Measurements from ENCODE around the gene TEF. TPM values are rescaled to one million over a fixed set of nuclear protein-coding genes. Genes with fewer than 3 reads are reported as not detected.

TEF gene
- total and polyA plus RNA-seq, 9 of the 15 experiments (the other 6 are each of a cell fraction or from before 2014, with no cell fraction given) = 0.04 to 3.1 (median 1.2) TPM

- ChIA-PET CTCF (ENCODE audit: low intra/inter-chr PET ratio) (no interaction called here), POLR2A (interaction anchor here (0.6 to 3.0 kb wide), 17 partner anchors 8 to 1983 kb away, joined by 3 to 36 read pairs (median 4); partner anchors contain the start of genes ACO2, PHF5A and TEF)
- H3K4me3 ChIP-seq = peak overlapping the region; percentile 92
- ATAC-seq (peak; percentile 61), FAIRE-seq (no peak), DNase-seq (ENCODE audit: extremely low read depth in 1 of 4, low spot score in 3 of 4) (peak; percentile 33 to 69 (median 38))
- H3K36me3 ChIP-seq (ENCODE audit: control insufficient read depth, insufficient read depth, low read length) = peaks cover 7% of the 10 kb centered on the region
- H3K79me2 ChIP-seq (ENCODE audit: control insufficient read depth, insufficient read depth, low read length) = peaks cover 53% of the 10 kb centered on the region
- peak overlapping the region; percentile 89 to 96 for H3K9ac ChIP-seq (ENCODE audit: insufficient read depth in 1 of 2, low read depth in 2 of 2, low read length in 2 of 2)
- peak overlapping the region; percentile 84 for H2AFZ ChIP-seq (ENCODE audit: low read depth, low read length)
- H3K9me3 ChIP-seq (replicated peaks; ENCODE audit: control insufficient read depth, insufficient read depth, low read depth, low read length) = no peaks in the 10 kb centered on the region
- WGBS (ENCODE audit: insufficient coverage, low coverage, missing lambda C conversion rate) = 0% methylated on average over 33 of the region's 63 CpGs
- H3K4me2 ChIP-seq (ENCODE audit: insufficient read depth, low read length) = peak overlapping the region; percentile 94
- H3K9me1 ChIP-seq (ENCODE audit: control insufficient read depth, insufficient read depth, low read length) = no peaks in the 10 kb centered on the region
- in situ Hi-C loops (cut with MboI) (no loop called here), intact Hi-C loops (cut with micrococcal nuclease) (loop anchor here (2.0 kb wide), 1 partner anchor 21 kb away; the partner anchor contains the start of genes ACO2 and PHF5A)
- no peaks in the 10 kb centered on the region for H3K27me3 ChIP-seq (ENCODE audit: control insufficient read depth in 2 of 2, insufficient read depth in 2 of 2, low read length in 2 of 2)
- H4K20me1 ChIP-seq (replicated peaks; ENCODE audit: control insufficient read depth, insufficient read depth, low read length) = peaks cover 6% of the 10 kb centered on the region
- no TSS peak for BruUV-seq (replicated peaks)
- H3K27ac ChIP-seq (ENCODE audit: extremely low read depth, low read depth, low read length) = peak overlapping the region; percentile 94
- peaks cover 6 to 26% of the 10 kb centered on the region in 2 experiments; a peak in 4 of 5 replicates for H3K4me1 ChIP-seq (replicated peaks in 1 of 2; ENCODE audit: control insufficient read depth in 2 of 2, insufficient read depth in 2 of 2, low read length in 2 of 2)
- TF ChIP-seq UBTF (IDR thresholded peaks at IDR 0.05; ENCODE audit: borderline replicate concordance in 1 of 2, low read depth in 2 of 2, low read length in 2 of 2) = 0 out of 4 replicates have a peak, but pooled peaks of 1 of the 2 experiments have one; percentile 48
- TF ChIP-seq KLF1 (tag; IDR thresholded peaks at IDR 0.05) = no peak
- peak; percentile 11 for TF ChIP-seq POLR2G (IDR thresholded peaks at IDR 0.05; ENCODE audit: low read depth, low read length)
- TF ChIP-seq HBP1 (CRISPR knock-in tag; IDR thresholded peaks at IDR 0.05) = no peak
- peak; percentile 61 for TF ChIP-seq ARHGAP35 (IDR thresholded peaks at IDR 0.05; ENCODE audit: partially characterized antibody)
- no peak for TF ChIP-seq TRIM24 (IDR thresholded peaks at IDR 0.05)
- TF ChIP-seq RBM34 (IDR thresholded peaks at IDR 0.05; ENCODE audit: borderline replicate concordance, insufficient read depth, low read length) = no peak
- TF ChIP-seq TAF1 (IDR thresholded peaks at IDR 0.05; ENCODE audit: control insufficient read depth, extremely low read depth, insufficient read depth, low read length, severe bottlenecking) = peak; percentile 46
- TF ChIP-seq CCNT2 (IDR thresholded peaks at IDR 0.05; ENCODE audit: borderline replicate concordance, extremely low read depth, insufficient read length, low read depth, low read length) = peak; percentile 31
- TF ChIP-seq FOXJ3 (CRISPR knock-in tag; IDR thresholded peaks at IDR 0.05) = no peak
- TF ChIP-seq E2F5 (CRISPR knock-in tag; IDR thresholded peaks at IDR 0.05) = no peak
- TF ChIP-seq ZNF347 (CRISPR knock-in tag; IDR thresholded peaks at IDR 0.05; ENCODE audit: low read depth) = no peak
- TF ChIP-seq ELK1 (CRISPR knock-in tag; IDR thresholded peaks at IDR 0.05) = no peak
- no peak for TF ChIP-seq ZNF764 (CRISPR knock-in tag; IDR thresholded peaks at IDR 0.05; ENCODE audit: low read depth)
- peak; percentile 26; the same call in 1 of the 2 replicates for TF ChIP-seq PHF8 (IDR thresholded peaks at IDR 0.05; ENCODE audit: borderline replicate concordance, low read length)
These were observed 65.9 kb downstream of the TEF start for GRCh38 chr22:41447435-41448188.
